ENCODE data around the gene MTO1.

The MTO1 gene

GRCh38 chr6:73516514-73517489, 55.3 kb downstream of the MTO1 start:
- TF ChIP-seq POLR2A (IDR thresholded peaks at IDR 0.05; ENCODE audit: extremely low read depth, insufficient read length) (no peak), MYC (IDR thresholded peaks at IDR 0.05; ENCODE audit: low read depth, low read length) (no peak), CTCF (IDR thresholded peaks at IDR 0.05; ENCODE audit: low read depth, low read length) (no peak), MAX (IDR thresholded peaks at IDR 0.05; ENCODE audit: low read depth, low read length) (no peak; the same call in 1 of the 2 replicates)
- DNase-seq (ENCODE audit: low read depth), result peak; percentile 54
- peak overlapping the region; percentile 65 for H3K4me3 ChIP-seq (ENCODE audit: low read depth, low read length)

GRCh38 chr6:73518100-73518981, 56.8 kb downstream of the MTO1 start:
- peak; percentile 28 for DNase-seq (ENCODE audit: low read depth)
- H3K4me3 ChIP-seq (ENCODE audit: low read depth, low read length), result peak overlapping the region; percentile 70

GRCh38 chr6:73518982-73519881, 57.7 kb downstream of the MTO1 start:
- H3K4me3 ChIP-seq (ENCODE audit: low read depth, low read length), result peak overlapping the region; percentile 80
- peak; percentile 27 for DNase-seq (ENCODE audit: low read depth)

GRCh38 chr6:73519926-73520687, 58.6 kb downstream of the MTO1 start:
- peak; percentile 72 for TF ChIP-seq MYC (IDR thresholded peaks at IDR 0.05; ENCODE audit: low read depth, low read length)
- TF ChIP-seq POLR2A (IDR thresholded peaks at IDR 0.05; ENCODE audit: extremely low read depth, insufficient read length), result no peak
- peak; percentile 44; the same call in 1 of the 2 replicates for TF ChIP-seq MAX (IDR thresholded peaks at IDR 0.05; ENCODE audit: low read depth, low read length)
- TF ChIP-seq CTCF (IDR thresholded peaks at IDR 0.05; ENCODE audit: low read depth, low read length), result no peak
- H3K4me3 ChIP-seq (ENCODE audit: low read depth, low read length), result peak overlapping the region; percentile 80
- DNase-seq (ENCODE audit: low read depth), result peak; percentile 78

- TF ChIP-seq CTCF (IDR thresholded peaks at IDR 0.05; ENCODE audit: low read depth, low read length), result no peak
- TF ChIP-seq MAX (IDR thresholded peaks at IDR 0.05; ENCODE audit: low read depth, low read length), result peak; percentile 62
- TF ChIP-seq MYC (IDR thresholded peaks at IDR 0.05; ENCODE audit: low read depth, low read length), result peak; percentile 88
- peak; percentile 100 for TF ChIP-seq POLR2A (IDR thresholded peaks at IDR 0.05; ENCODE audit: extremely low read depth, insufficient read length)
- H3K4me3 ChIP-seq (ENCODE audit: low read depth, low read length), result peak within 1 kb of the TSS; percentile 80
- DNase-seq (ENCODE audit: low read depth), result peak; percentile 100
Observed at GRCh38 chr6:73520688-73521350, 59.3 kb downstream of the MTO1 start, which contains the start of gene EEF1A1. Gene EEF1A1 (minus strand): TSS chr6:73521032. CDS start chr6:73520026, 1,006 bp downstream.
